Activated gamma-delta T cell treated with Interleukin-2 at 50 U/mL for 16 hours (primary cell): Measurements from ENCODE around the gene NSD1.
A peak's percentile ranks its signal among the peaks of the same experiment; 100 is the strongest.
"Not testable (repeated sequence)": the region's sequence is repeated elsewhere in the genome, so short reads cannot be mapped to it uniquely, and the experiment has no call there.

Source experiments
- DNase-seq: peaks from one replicate; pipeline ENCODE4 v3.0.0-alpha.2; 2020

The NSD1 gene

DNA sequence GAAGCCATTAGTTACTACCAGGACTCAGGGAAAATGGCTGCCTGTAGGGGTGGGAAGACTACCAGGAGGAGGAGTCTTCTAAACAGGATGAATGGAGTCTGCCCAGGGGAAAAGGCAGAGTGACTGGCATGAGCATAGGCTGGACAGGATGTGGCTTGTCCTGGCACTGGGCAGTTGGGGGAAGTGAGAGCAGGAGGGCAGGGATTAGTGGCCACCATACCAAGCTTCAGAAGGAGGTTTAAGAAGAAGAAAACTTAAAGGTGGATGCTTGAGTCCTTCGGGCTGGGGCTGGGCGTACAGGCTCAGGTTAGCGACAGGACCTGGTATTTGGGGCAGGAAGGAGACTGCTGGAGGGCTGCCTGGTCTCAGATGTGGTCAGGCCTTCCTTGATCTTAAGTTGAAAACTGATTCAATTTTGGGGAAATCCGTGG, 5.0 kb upstream of the NSD1 start:
- no peak for DNase-seq

DNA sequence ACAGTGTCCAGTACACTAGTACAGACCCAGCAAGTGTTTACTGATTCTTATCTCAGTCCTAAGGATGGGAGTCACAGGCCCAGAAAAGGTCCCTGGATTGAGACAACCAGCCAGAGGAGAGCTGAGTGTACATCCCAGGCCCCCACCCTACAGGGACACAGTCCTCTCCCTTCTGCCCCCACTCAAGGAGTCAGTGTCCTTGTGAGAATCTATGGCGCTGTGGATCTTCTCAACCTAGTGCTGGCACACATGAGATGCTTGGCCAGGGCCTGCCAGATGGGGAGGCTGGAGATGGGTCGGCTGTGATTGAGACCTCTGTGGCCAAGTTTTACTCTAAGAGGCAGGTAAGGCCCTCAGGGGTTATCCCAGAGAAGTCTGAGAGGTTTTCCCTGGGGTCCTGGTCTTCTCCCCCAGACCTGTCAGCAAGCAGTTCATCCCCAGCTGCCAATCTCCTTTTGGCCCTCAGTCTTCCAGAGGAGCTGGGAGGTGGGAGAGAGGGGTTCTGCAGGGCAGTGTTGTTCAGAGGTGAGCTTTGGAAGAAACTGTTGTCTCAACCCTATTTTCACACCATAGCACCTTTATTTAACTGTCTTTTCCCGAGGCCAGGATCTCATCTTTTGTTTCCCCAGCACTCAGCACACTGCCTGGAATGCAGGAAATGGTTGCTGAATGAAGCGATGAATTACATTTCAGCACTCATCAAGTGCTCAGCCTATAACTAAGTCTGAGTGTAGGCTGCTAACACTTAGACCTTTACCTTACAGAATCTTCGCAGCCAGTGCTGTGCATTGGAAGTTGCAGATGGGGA, 3.2 kb upstream of the NSD1 start:
- DNase-seq: no peak

DNA sequence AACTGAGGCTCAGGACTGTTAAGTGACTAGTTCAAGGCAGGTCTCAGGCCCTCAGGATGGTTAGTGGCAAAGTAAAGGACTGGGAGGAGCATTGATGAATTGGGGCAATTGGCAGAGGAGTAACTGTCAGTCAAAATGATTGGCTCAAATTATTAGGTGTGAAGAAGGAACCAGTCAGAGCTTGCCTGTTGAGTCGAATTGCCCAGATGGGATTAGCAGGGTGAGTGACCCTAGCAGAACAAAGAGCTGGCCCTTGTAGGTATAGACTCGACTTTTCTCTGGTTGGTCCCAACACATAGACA, 2.6 kb upstream of the NSD1 start:
- no peak for DNase-seq

DNA sequence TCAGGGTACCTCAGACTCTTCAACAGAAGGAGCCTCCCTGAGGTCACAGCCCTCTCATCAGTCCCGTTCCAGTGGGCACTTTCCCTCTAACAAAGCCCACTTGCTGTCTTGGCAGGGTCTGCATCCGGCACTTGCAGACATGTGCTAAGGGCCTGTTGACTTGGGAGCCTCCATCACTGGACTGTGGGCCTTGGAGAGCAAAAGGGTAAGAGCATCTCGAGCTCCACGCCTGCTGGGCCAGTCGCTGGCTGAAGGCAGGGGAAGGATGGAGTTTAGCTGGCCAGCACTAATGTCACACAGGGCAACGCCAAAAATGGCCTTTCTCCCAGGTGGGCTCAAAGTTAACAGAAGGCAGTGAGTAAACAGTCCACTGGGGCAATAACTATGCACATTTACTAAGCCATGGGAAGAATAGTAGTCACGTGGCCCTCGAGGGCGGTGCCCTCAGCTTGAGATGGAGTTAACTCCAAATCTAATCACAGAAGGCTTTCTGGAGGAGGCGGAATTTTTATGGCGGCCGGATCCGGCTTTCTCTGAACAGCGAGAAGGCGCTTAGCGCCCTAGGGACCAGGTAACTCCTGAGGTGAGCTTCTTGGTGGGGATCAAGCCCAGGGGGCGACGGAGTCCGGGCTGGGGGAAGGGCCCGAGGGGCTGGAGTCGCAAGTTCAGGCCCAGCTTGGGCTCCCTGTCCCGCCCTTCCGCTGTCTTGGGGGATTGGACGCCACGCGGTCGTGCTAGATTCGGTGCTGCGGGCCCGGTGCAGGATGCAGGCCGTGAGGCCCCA, 2.0 kb upstream of the NSD1 start:
- DNase-seq: no peak

DNA sequence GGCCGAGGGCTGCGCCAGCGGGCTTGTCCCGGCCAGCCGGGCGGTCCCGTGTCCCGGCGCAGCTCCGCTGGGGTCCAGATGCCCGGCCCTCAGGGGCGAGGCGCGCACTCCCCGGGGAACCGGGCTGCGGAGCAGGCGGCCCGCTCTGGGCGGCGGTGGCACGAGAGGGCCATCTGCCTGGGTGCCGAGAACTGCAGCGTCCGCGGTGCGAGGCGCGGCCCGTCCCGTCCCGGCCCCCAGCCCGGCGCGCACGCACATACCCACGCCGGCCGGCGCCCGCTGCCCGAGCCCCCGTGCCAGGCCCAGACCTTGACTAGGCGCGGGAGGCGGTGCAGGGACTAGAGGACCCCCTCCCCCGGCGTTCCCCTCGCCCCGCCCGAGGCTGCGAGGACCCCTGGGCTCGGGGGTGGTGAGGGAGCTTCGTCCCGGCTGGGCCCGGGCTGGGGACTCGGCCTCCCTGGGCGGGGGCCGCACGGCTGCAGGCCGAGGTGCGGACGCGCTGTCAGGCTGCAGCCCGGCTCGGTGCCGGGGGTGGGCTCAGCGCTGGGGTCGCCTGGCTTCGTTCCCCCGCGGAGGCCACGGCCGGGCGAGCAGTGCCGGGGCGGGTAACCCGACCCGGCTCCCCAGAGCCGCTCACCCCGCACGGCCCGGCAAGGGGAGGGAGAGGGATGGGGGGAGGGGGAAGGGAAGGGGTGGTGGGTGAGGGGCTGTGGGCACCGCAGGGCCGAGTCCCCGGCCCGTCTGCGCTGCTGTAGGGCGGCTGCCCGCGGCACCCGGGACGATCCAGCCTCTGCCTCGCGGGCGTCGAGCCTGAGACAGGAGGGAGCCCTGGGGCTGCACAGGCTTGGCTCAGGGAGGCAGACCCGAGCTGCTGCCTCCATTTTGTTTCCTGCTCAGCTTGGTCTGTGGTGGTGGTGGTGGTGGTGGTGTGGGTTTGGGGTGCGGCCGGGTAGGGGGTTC, 1.2 kb upstream of the NSD1 start:
- DNase-seq: peak; percentile 30

DNA sequence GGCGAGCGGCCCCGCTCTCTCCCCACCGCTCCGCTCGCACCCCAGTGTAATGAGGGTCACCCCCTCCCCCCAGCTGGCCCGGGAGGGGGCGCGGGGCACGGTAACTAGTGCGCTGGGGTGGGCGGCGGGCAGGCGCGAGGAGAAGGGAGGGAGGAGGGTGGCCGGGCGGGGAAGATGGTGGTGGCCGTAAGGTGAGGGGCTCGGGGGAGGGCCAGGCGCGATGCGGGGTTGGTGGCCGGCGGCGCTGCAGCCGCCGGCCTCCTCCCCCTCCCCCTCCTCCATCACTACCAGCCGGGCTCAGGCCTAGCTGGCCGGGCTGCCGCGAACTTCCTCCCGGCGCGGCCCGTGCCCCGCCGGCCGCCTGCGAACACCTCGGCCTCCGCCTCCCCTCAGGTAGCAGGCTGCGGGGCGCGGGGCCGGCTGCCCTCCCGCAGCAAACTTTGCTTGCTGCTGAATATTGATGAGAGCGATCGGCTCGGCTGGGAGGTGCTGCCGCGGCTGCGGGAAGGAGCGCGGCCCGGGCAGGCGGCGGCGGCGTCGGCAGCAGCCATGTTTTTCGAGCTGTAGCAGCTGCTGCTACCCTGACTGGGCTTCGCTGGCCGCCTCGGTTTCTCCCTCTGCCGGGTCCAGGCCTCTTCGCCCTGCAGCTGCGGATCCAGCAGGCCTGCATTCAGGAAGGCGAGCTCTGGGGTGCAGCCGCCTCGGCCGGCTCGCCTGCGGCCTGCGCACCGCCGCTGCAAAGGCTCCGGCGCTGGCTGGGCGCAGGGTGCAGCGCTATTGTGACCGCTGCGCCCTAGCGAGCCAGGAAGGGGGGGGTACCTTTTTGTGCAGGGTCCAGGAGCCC, 502 bp downstream of the NSD1 start:
- peak; percentile 26 for DNase-seq

DNA sequence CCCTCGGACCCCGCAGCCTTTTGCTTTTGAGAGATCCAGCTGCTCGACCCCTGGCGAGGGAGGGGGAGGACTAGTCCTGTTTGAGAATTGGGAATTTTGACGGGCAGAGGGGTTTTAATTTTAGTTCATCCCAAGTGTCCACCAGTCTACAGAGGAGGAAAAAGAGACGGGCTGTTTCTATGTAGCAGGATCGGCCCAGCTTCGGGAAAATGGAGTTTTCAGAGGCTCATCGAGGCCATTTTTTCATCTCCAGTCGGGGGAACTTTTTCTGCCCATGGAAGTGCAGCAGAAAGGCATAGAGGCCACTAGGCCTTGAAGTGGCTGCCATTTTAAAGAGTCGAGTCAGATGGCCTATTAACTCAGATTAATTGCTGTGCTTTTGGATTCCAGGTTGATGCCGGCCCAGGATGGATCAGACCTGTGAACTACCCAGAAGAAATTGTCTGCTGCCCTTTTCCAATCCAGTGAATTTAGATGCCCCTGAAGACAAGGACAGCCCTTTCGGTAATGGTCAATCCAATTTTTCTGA, 1.2 kb downstream of the NSD1 start:
- DNase-seq: no peak

DNA sequence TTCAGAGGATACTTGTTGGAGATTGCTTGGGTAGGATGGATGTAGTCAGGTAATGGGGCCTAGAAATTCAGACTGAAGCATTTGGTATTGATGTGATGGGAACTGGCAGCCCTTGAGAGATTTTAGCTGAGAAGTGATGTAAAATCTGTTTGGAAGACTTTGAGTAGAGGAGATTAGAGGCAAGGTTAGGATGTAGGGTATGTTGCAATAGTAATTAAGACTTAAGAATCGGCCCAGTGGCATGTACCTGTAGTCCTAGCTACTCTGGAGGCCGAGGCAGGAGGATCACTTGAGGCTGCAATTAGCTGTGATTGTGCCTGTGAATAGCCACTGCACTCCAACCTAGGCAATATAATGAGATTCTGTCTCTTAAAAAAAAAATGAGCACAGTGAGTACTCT, 6.7 kb downstream of the NSD1 start:
- DNase-seq: no peak

DNA sequence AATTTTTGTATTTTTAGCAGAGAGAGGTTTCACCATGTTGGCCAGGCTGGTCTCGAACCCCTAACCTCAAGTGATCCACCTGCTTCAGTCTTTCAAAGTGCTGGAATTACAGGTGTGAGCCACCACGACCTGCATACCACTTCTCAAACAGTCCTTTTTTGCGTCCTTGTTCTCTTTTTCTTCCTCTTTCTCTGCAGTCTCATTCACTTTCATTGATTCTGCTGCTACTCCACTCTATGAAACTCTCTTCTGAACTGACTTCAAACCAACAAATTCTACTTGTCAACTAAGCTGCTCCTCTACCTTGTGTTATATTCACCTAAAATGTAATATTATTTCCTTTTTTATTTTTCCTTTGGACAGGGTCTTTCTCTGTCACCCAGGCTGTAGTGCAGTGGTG, 7.9 kb downstream of the NSD1 start:
- DNase-seq: no peak

DNA sequence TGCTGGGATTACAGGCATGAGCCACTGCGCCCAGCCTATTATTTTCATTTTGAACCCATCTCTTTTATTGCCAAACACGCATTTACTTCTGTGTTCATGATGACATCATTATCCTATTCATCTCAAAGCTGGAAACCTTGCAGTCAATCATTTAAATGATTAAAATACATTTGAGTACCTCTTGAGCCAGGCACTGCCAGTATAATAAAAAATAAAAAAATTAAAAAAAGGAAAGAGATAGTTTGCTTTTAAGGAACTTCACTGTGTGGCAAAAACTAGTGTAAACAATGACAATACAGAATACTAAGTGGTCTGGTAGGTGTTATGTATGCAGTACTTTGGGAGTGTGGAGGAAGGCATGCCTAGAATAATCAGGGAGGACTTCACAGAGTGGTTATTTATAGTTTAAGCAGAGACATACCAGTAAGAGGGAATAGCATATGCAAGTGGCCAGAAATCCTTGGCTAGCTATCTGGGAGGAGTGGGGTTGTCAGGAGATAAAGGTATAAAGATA, 8.6 kb downstream of the NSD1 start:
- no peak for DNase-seq

DNA sequence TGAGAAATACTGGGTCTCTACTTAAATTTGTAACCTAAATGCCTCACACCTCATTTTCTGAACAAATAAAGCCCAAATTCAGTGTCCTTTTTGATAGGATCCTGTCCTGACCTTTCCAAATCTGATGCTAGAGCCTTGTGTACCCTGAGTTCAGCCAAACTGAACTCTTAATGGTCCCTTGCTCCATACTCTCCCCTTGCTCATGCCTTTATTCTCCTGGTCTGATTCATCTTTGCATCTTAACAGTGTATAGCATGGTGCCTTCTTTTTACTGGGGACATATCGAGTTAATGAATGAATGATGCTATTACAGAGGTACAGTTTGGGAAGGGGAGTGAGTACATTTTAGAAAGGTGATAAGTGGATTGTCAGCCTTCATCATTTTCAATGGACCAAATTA, 9.2 kb downstream of the NSD1 start:
- no peak for DNase-seq

DNA sequence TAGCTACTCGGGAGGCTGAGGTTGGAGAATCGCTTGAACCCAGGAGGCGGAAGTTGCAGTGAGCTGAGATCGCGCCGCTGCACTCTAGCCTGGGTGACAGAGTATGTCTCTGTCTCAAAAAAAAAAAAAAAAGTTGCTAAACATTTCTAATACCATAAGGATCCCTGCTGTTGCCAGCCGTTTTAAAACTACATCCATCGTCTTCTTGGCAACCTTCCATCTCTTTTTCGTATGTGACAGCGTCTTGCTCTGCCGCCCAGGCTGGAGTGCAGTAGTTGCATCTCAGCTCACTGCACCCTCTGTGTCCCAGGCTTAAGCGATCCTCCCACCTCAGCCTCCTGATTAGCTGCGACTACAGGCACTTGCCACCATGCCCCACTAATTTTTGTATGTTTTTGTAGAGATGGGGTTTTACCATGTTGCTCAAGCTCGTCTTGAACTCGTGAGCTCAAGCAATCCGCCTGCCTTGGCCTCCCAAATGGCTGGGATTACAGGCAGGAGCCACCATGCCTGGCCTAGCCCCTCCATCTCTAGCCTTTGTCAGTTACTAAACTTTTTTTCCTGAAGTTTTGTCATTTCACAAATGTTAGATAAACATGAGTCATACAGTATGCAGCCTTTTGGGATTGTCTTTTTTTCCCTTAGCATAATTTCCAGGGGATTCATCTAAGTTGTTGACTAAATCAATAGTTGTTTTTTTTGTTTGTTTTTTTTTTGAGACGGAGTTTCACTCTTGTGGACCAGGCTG, 13.5 kb downstream of the NSD1 start:
- no peak for DNase-seq

DNA sequence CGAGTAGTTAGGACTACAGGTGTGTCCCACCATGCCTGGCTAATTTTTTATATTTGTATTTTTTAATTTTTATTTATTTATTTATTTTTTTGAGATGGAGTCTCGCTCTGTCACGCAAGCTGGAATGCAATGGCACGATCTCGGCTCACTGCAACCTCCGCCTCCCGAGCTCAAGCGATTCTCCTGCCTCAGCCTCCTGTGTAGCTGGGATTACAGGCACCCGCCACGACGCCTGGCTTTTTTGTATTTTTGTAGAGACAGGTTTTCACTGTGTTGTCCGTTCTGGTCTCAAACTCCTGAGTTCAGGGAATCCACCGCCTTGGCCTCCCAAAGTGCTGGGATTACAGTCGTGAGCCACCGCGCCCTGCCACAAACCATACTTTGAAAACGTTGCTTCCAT, 16.5 kb downstream of the NSD1 start:
- DNase-seq: not testable (repeated sequence)

DNA sequence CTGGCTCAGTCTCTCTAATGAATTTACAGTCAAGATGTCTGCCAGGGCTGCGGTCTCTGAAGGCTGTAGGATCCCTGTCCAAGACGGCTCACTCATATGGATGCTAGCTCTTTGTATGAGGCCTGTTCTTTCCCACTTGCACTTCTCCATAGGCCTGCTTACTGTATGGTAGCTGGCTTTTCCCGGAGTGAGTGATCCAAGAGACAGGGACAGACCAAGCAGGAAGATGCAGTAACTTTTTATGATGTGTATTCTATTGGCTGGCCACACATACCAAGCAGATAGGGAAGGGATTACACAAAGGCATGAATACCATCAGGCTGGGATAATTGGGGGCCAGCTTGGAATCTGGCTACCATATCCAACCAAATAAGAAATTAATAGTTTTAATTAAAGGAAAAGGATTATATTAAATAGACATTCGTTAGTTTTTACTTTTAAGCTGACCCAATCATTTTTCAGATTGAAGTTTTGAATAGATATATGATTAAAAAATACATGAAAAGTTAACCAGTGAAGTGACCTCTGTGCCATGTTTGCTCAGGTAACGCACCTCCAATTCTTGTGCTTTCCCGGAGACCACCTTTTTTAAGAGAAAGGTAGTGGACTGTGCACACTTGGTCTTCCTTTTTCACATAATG, 20.6 kb downstream of the NSD1 start:
- DNase-seq: no peak

DNA sequence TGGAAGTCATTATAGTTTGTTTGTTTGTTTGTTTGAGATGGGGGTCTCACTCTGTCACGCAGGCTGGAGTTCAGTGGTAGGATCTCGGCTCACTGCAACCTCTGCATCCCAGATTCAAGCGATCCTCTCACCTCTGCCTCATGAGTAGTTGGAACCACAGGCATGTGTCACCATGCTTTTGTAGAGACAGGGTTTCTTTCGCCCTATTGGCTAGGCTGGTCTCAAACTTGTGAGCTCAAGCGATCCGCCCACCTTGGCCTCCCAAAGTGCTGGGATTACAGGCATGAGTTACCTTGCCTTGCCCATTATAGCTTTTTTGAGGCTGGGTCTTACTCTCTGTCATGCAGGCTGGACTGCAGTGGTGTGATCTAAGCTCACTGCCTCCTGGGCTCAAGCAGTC, 28.8 kb downstream of the NSD1 start:
- DNase-seq: no peak

DNA sequence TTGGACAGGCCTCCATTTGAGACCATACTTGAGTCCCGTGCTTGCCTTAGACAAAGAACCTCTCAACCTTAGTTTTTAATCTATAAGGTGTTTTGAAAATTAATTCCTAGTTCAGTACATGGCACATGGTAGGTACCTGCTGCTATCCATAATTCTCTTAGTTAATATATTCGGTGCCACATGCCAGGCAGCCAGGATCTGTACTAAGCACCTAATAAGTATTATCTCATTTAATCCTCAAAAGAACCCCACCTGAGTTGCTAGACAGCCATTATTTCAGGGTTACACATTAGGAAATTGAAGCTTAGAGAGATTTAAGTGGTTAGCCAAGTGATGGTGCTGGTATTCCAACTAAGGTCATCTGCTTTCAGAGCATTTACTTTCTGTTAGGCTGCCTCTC, 29.9 kb downstream of the NSD1 start:
- DNase-seq: no peak

DNA sequence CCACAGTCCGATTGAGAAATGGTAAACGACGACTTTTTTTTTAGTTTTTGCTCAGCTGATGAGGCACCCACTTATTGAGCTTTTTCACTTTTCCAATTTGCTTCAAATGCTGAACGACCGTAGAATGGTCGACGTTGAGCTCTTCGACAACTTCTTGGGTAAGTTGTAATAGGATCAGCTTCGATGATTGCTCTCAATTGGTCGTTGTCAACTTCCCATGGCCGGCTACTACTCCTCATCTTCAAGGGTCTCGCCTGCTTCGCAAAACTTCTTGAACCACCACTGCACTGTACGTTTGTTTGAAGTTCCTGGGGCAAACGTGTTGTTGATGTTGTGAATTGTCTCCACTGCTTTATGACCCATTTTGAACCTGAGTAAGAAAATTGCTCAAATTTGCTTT, 35.7 kb downstream of the NSD1 start:
- no peak for DNase-seq

DNA sequence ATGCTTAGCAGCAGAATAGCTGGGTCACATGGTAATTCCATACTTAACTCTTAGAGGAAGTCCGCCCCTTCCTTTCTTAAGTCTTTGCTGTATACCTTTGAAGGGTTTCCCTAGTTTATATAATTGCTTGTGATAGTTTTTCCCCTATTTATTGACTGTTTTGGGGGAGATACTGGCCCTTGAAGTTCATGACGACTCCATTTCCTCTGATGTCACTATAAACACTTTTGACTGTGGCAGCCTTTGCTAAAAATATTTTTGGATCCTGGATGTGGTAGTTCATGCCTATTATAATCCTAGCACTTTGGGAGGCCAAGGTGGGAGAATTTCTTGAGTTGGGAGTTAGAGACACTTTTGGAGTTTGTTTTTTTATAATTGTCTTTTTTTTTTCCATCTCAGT, 38.4 kb downstream of the NSD1 start:
- DNase-seq: no peak

DNA sequence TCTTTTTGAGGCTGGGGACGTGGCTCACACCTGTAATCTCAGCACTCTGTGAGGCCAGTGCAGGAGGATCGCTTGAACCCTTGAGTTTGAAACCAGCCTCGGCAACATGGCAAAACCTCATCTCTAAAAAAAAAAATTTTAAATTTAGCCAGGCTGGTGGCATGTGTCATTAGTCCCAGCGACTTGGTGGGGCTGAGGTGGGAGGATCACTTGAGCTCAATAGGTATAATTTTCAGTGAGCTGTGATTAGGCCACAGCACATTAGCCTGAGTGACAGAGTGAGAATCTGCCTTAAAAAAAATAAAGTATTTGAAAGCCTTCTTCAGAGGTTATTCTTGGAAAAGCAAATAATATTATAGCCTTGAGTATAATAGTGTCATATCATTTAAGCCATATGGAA, 41.8 kb downstream of the NSD1 start:
- DNase-seq: no peak

DNA sequence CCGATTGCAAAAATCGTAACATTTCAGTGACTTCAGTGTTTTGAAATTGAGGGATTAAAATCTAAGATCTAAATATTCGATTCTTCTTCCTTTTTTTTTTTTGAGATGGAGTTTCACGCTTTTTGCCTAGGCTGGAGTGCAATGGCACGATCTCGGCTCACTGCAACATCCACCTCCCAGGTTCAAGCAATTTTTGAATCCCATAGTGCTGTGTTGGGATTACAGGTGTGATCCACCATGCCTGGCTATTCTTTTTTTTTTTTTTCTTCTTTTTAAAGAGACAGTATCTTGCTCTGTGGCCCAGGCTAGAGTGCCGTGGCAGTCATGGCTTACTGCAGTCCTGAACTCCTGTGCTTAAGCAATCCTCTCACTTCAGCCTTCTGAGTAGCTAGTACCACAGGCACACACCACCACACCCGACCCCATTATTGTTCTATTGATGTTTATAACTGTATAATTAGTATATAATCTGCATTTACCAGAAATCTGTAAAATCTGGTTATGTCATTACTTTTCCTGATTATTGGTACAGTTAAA, 42.7 kb downstream of the NSD1 start:
- DNase-seq: no peak
